Gastrocnemius medialis (tissue), 4 donors: ENCODE data around the gene LYZL1.

Experiments
- CTCF ChIP-seq, 5 experiments: fragments of 450-650 bp in 3 of 5; fragments of 200-600 bp in 2 of 5; sonication (generic) in 2 of 5; IDR thresholded peaks in 4 of 5; conservative IDR thresholded peaks in 1 of 5; 1 replicate in 4 of 5; 2 replicates in 1 of 5; pipeline ENCODE4 v1.5.1; 2016 to 2019; ENCODE audit warnings: antibody characterized with exemption in 5 of 5, mild to moderate bottlenecking in 3 of 5, moderate library complexity in 3 of 5
- POLR2A ChIP-seq, 2 donors: fragments of 450-650 bp; IDR thresholded peaks; one replicate each; pipeline ENCODE4 v1.6.1; 2017; ENCODE audit warnings: antibody characterized with exemption in 2 of 2, mild to moderate bottlenecking in 2 of 2, moderate library complexity in 2 of 2

GRCh38 chr10:29287635-29288034 lies 1.2 kb upstream of the LYZL1 start:
- TF ChIP-seq CTCF (IDR thresholded peaks at IDR 0.05 in 4 of 5, conservative IDR thresholded peaks at IDR 0.05 in 1 of 5) (no peak), POLR2A (IDR thresholded peaks at IDR 0.05) (no peak)
